Stimulated activated CD4-positive, alpha-beta T cell treated with anti-CD3 and anti-CD28 coated beads, Interleukin-15, amount 100 ng/mL, for 24 hours (primary cell): ENCODE data around the gene RUSC1.
A peak's percentile ranks its signal among the peaks of the same experiment; 100 is the strongest.
"Not testable (repeated sequence)": the region's sequence is repeated elsewhere in the genome, so short reads cannot be mapped to it uniquely, and the experiment has no call there.

Source experiments
- DNase-seq: peaks from one replicate; pipeline ENCODE4 v3.0.0-alpha.2; 2020

RUSC1 gene

GRCh38 chr1:155323729-155324036, 3.0 kb downstream of the RUSC1 start:
- peak; percentile 89 for DNase-seq

GRCh38 chr1:155324037-155324716, 3.5 kb downstream of the RUSC1 start:
- DNase-seq, result peak; percentile 98

- DNase-seq, result no peak
Observed at GRCh38 chr1:155324717-155325602, 4.3 kb downstream of the RUSC1 start.

GRCh38 chr1:155325603-155325893, 4.9 kb downstream of the RUSC1 start:
- DNase-seq, result no peak

GRCh38 chr1:155326020-155326526, 5.4 kb downstream of the RUSC1 start:
- DNase-seq, result no peak

GRCh38 chr1:155326631-155327037, 5.9 kb downstream of the RUSC1 start:
- no peak for DNase-seq

- no peak for DNase-seq
Observed at GRCh38 chr1:155327981-155328380, 7.3 kb downstream of the RUSC1 start.

- not testable (repeated sequence) for DNase-seq
Observed at GRCh38 chr1:155328856-155329255, 8.2 kb downstream of the RUSC1 start.

- DNase-seq, result no peak
Observed at GRCh38 chr1:155329980-155330598, 9.4 kb downstream of the RUSC1 start.

- no peak for DNase-seq
Observed at GRCh38 chr1:155334962-155335361, 14.3 kb downstream of the RUSC1 start.

- no peak for DNase-seq
Observed at GRCh38 chr1:155339515-155340097, 18.9 kb downstream of the RUSC1 start.

GRCh38 chr1:155342842-155343241, 22.1 kb downstream of the RUSC1 start:
- no peak for DNase-seq

- no peak for DNase-seq
Observed at GRCh38 chr1:155352631-155353030, 31.9 kb downstream of the RUSC1 start.

GRCh38 chr1:155360051-155360450, 39.4 kb downstream of the RUSC1 start:
- DNase-seq, result no peak

GRCh38 chr1:155379180-155379579, 58.5 kb downstream of the RUSC1 start:
- no peak for DNase-seq

GRCh38 chr1:155379631-155380090, 59.0 kb downstream of the RUSC1 start:
- no peak for DNase-seq
